Testis (tissue), 2 donors: Measurements from ENCODE around the gene WDR47.

ENCODE experiments used
- POLR2A ChIP-seq: fragments of 450-650 bp; IDR thresholded peaks from one replicate; pipeline ENCODE4 v1.6.1; 2017; ENCODE audit warnings: antibody characterized with exemption, mild to moderate bottlenecking, moderate library complexity
- TF ChIP-seq, protein P1 (sequence below), 3 experiments: fragments of 450-650 bp in 2 of 3; fragments of 200-600 bp in 1 of 3; sonication (generic) in 1 of 3; IDR thresholded peaks; one replicate each; pipeline ENCODE4 v1.5.1; 2016 to 2019; ENCODE audit warnings: antibody characterized with exemption in 3 of 3, mild to moderate bottlenecking in 2 of 3, moderate library complexity in 1 of 3

DNA sequence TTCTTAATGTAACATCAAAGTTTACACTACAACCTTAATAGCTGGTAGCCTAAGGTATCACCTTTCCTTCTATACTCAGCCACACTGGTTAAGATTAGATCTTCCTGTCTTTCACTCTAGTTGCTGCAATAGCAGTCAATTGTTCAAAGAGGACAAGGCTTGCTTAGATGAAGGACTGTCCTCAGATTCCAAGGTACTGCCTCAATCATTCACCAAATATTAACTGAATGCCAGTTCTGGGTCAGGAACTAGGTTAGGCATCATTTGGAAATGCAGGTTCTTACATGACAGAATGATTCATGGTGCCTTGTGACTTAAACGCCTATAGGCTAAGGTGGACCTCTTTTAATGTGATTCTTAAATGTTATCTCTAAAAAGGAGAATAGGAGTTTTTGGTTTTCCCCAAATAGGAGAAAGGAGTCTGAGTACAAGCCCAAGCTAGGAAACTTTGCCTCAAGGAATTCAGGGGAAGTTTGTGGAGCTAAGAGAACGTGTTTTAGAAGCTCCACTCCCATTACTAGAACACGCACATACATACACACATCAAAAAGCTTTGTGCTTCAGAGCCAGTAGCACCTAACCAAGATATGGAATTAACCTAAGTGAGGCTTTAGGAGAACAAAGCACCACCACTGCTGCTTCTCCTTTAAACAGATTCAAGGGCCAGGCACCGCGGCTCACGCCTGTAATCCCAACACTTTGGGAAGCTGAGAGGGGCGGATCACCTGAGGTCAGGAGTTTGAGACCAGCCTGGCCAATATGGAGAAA lies 8.5 kb upstream of the WDR47 start:
- TF ChIP-seq, protein P1, sequence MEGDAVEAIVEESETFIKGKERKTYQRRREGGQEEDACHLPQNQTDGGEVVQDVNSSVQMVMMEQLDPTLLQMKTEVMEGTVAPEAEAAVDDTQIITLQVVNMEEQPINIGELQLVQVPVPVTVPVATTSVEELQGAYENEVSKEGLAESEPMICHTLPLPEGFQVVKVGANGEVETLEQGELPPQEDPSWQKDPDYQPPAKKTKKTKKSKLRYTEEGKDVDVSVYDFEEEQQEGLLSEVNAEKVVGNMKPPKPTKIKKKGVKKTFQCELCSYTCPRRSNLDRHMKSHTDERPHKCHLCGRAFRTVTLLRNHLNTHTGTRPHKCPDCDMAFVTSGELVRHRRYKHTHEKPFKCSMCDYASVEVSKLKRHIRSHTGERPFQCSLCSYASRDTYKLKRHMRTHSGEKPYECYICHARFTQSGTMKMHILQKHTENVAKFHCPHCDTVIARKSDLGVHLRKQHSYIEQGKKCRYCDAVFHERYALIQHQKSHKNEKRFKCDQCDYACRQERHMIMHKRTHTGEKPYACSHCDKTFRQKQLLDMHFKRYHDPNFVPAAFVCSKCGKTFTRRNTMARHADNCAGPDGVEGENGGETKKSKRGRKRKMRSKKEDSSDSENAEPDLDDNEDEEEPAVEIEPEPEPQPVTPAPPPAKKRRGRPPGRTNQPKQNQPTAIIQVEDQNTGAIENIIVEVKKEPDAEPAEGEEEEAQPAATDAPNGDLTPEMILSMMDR (IDR thresholded peaks at IDR 0.05): no peak
- no peak for TF ChIP-seq POLR2A
